Prostate gland (tissue), 2 donors: ENCODE measurements around the gene SIK2.

Source experiments
- POLR2A ChIP-seq: fragments of 450-650 bp; IDR thresholded peaks from one replicate; pipeline ENCODE4 v1.6.1; 2016; ENCODE audit warnings: antibody characterized with exemption, mild to moderate bottlenecking
- TF ChIP-seq, protein P1 (sequence below), 4 experiments: fragments of 200-600 bp in 2 of 4; fragments of 450-650 bp in 2 of 4; sonication (generic) in 2 of 4; IDR thresholded peaks; 1 replicate in 3 of 4; 2 replicates in 1 of 4; pipeline ENCODE4 v1.5.1; 2016 to 2019; ENCODE audit warnings: antibody characterized with exemption in 4 of 4, mild to moderate bottlenecking in 2 of 4, moderate library complexity in 2 of 4

GRCh38 chr11:111741751-111742150, 139.5 kb downstream of the SIK2 start:
- no peak for TF ChIP-seq POLR2A
- TF ChIP-seq, protein P1, sequence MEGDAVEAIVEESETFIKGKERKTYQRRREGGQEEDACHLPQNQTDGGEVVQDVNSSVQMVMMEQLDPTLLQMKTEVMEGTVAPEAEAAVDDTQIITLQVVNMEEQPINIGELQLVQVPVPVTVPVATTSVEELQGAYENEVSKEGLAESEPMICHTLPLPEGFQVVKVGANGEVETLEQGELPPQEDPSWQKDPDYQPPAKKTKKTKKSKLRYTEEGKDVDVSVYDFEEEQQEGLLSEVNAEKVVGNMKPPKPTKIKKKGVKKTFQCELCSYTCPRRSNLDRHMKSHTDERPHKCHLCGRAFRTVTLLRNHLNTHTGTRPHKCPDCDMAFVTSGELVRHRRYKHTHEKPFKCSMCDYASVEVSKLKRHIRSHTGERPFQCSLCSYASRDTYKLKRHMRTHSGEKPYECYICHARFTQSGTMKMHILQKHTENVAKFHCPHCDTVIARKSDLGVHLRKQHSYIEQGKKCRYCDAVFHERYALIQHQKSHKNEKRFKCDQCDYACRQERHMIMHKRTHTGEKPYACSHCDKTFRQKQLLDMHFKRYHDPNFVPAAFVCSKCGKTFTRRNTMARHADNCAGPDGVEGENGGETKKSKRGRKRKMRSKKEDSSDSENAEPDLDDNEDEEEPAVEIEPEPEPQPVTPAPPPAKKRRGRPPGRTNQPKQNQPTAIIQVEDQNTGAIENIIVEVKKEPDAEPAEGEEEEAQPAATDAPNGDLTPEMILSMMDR (IDR thresholded peaks at IDR 0.05): no peak
